ENCODE data around the gene PROB1. TPM values are rescaled to one million over a fixed set of nuclear protein-coding genes. Genes with fewer than 3 reads are reported as not detected.

The PROB1 gene
- total and polyA plus RNA-seq, 2 experiments from 2014 or later: 0.10 to 0.63 TPM

DNA sequence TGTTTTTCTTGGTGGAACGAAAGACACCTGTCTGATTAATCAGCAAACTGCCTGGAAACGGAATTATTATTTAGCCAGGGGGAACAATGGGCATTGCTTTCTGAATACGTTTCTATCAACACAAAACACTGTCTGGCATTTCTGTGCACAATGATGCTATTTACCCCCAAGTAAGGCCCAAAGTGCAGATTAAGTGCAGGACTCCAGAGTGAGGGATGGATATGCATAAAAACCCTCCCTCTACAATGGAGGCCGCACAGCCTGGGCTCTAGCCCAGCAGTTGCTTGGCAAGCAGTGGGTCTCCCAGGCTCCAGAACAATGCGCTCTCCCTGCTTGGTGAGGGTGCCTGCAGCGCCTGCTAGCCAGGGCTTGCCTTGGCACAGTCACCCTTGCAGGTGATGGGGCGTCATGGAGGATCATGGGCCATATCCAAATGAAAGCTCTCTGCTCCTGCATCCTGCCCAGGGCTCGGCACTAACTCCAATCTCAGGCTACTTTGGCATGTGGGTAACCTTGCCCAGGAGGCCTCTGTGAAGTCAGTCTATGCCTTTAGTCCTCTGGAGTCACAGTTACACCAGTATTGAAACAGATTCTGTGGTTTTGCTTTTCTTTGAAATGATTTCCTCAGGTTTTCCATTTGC is 20.4 kb upstream of the PROB1 start:
- Histone ChIP-seq H3K27ac (no peak overlapping the region), H3K4me3 (no peak overlapping the region), H3K9me3 (ENCODE audit: low read depth) (no peaks in the 10 kb centered on the region), H2AFZ (no peak overlapping the region), H3K27me3 (no peaks in the 10 kb centered on the region), H3K4me2 (no peak overlapping the region), H3K4me1 (ENCODE audit: insufficient read depth) (peaks cover 21% of the 10 kb centered on the region), H3K9me2 (replicated peaks; ENCODE audit: insufficient read depth) (no peaks in the 10 kb centered on the region), H4K20me1 (ENCODE audit: insufficient read depth, poor library complexity, severe bottlenecking) (no peaks in the 10 kb centered on the region), H3K79me2 (no peaks in the 10 kb centered on the region), H3K36me3 (replicated peaks; ENCODE audit: insufficient read depth, low read depth) (no peaks in the 10 kb centered on the region)
- DNase-seq (ENCODE audit: low spot score): no peak
- WGBS (ENCODE audit: low lambda C conversion rate, missing lambda C conversion rate): 91% methylated on average over 8 of the region's 8 CpGs
- TF ChIP-seq, protein P1, sequence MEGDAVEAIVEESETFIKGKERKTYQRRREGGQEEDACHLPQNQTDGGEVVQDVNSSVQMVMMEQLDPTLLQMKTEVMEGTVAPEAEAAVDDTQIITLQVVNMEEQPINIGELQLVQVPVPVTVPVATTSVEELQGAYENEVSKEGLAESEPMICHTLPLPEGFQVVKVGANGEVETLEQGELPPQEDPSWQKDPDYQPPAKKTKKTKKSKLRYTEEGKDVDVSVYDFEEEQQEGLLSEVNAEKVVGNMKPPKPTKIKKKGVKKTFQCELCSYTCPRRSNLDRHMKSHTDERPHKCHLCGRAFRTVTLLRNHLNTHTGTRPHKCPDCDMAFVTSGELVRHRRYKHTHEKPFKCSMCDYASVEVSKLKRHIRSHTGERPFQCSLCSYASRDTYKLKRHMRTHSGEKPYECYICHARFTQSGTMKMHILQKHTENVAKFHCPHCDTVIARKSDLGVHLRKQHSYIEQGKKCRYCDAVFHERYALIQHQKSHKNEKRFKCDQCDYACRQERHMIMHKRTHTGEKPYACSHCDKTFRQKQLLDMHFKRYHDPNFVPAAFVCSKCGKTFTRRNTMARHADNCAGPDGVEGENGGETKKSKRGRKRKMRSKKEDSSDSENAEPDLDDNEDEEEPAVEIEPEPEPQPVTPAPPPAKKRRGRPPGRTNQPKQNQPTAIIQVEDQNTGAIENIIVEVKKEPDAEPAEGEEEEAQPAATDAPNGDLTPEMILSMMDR (IDR thresholded peaks at IDR 0.05; ENCODE audit: poor library complexity): no peak
- TF ChIP-seq EZH2phosphoT487 (IDR thresholded peaks at IDR 0.05; ENCODE audit: low read depth, severe bottlenecking, unreplicated experiment): no peak
- TF ChIP-seq EZH2 (IDR thresholded peaks at IDR 0.05; ENCODE audit: borderline replicate concordance): no peak

DNA sequence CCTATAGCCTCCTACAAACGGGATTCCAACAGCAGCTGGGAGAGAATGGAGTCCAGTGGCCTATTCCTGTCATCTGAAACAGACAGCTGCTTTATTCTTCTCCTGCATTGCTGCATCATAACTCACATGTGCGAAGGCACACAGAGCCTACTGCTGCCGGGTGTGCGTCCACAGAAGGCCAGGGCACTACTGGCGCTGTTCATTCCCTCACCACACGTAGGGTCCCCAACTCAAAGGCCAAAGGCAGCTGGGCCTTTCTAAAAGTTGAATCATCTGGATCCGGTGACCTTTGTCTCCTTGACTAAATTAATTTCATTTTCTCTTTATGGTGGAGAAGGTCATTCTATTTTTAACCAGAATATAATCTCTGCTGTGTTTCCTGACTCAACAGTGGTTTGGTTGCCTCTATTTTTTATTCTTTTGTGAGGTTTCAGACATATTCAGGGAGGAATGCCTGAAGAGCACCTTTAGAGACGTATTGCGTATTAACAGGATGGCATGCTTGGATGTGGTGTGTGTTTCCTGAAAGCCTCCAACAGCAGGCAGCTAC is 19.8 kb upstream of the PROB1 start:
- no peak for DNase-seq (ENCODE audit: low spot score)
- H3K36me3 ChIP-seq (replicated peaks; ENCODE audit: insufficient read depth, low read depth): no peaks in the 10 kb centered on the region
- no peak overlapping the region for H3K27ac ChIP-seq
- no peak overlapping the region for H3K4me3 ChIP-seq
- no peak overlapping the region for H2AFZ ChIP-seq
- no peak overlapping the region for H3K4me2 ChIP-seq
- WGBS (ENCODE audit: low lambda C conversion rate, missing lambda C conversion rate): 93% methylated on average over 9 of the region's 9 CpGs
- no peaks in the 10 kb centered on the region for H4K20me1 ChIP-seq (ENCODE audit: insufficient read depth, poor library complexity, severe bottlenecking)
- no peaks in the 10 kb centered on the region for H3K79me2 ChIP-seq
- no peaks in the 10 kb centered on the region for H3K9me2 ChIP-seq (replicated peaks; ENCODE audit: insufficient read depth)
- no peaks in the 10 kb centered on the region for H3K27me3 ChIP-seq
- TF ChIP-seq EZH2 (IDR thresholded peaks at IDR 0.05; ENCODE audit: borderline replicate concordance) (no peak), EZH2phosphoT487 (IDR thresholded peaks at IDR 0.05; ENCODE audit: low read depth, severe bottlenecking, unreplicated experiment) (no peak)
- TF ChIP-seq, protein P1 (IDR thresholded peaks at IDR 0.05; ENCODE audit: poor library complexity): no peak
- H3K4me1 ChIP-seq (ENCODE audit: insufficient read depth): peaks cover 21% of the 10 kb centered on the region
- no peaks in the 10 kb centered on the region for H3K9me3 ChIP-seq (ENCODE audit: low read depth)

DNA sequence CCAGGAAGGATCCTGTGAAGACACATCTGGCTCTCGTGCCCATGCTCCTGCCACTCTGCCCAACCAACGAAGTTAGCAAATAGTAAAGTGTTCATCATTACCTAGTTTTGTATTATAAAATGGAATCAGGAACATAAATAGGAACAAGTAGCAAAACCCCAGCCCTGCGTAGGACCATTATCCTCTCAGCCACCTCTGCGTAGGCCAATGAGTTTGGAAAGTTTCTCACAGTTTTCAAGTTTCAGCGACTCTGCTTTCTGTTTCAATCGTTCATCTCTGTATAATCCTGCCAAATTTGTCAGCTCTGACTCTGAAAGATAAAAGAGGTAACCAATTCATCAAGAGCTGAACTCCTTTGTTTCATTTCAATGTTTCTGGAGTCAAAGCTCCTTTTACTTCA is 19.1 kb upstream of the PROB1 start:
- Histone ChIP-seq H3K27ac (no peak overlapping the region), H3K4me1 (ENCODE audit: insufficient read depth) (peaks cover 15% of the 10 kb centered on the region), H3K9me2 (replicated peaks; ENCODE audit: insufficient read depth) (no peaks in the 10 kb centered on the region), H3K27me3 (no peaks in the 10 kb centered on the region), H3K79me2 (no peaks in the 10 kb centered on the region), H3K4me3 (no peak overlapping the region), H4K20me1 (ENCODE audit: insufficient read depth, poor library complexity, severe bottlenecking) (no peaks in the 10 kb centered on the region), H3K9me3 (ENCODE audit: low read depth) (no peaks in the 10 kb centered on the region), H2AFZ (no peak overlapping the region), H3K4me2 (no peak overlapping the region), H3K36me3 (replicated peaks; ENCODE audit: insufficient read depth, low read depth) (no peaks in the 10 kb centered on the region)
- TF ChIP-seq EZH2phosphoT487 (IDR thresholded peaks at IDR 0.05; ENCODE audit: low read depth, severe bottlenecking, unreplicated experiment) (no peak), EZH2 (IDR thresholded peaks at IDR 0.05; ENCODE audit: borderline replicate concordance) (no peak)
- TF ChIP-seq, protein P1 (IDR thresholded peaks at IDR 0.05; ENCODE audit: poor library complexity): no peak
- no peak for DNase-seq (ENCODE audit: low spot score)
- WGBS (ENCODE audit: low lambda C conversion rate, missing lambda C conversion rate): 97% methylated on average over 6 of the region's 6 CpGs

Measured in hepatocyte (in vitro differentiated cells).